GM19035 (cell line): ENCODE data around the gene NECTIN1.

ENCODE experiments used
- ATAC-seq: cut with Tn5 transposase; IDR thresholded peaks from one replicate; pipeline ENCODE4 v1.9.1; 2021; ENCODE audit not compliant: unreplicated experiment

Gene NECTIN1

GRCh38 chr11:119734788-119735187 is 5.8 kb upstream of the NECTIN1 start:
- ATAC-seq: no peak

- no peak for ATAC-seq
These were observed 1.9 kb upstream of the NECTIN1 start for GRCh38 chr11:119730789-119731386.

GRCh38 chr11:119729951-119730613 is 1.1 kb upstream of the NECTIN1 start:
- no peak for ATAC-seq

GRCh38 chr11:119729581-119729927 is 554 bp upstream of the NECTIN1 start:
- peak; percentile 17 for ATAC-seq

GRCh38 chr11:119728211-119728626 is 781 bp downstream of the NECTIN1 start:
- ATAC-seq: no peak

- ATAC-seq: no peak
These were observed 1.4 kb downstream of the NECTIN1 start for GRCh38 chr11:119727523-119728151.

GRCh38 chr11:119726585-119727522 is 2.1 kb downstream of the NECTIN1 start:
- ATAC-seq: no peak

- no peak for ATAC-seq
These were observed 2.8 kb downstream of the NECTIN1 start for GRCh38 chr11:119726150-119726553.

GRCh38 chr11:119724956-119725355 is 4.0 kb downstream of the NECTIN1 start:
- ATAC-seq: no peak

- no peak for ATAC-seq
These were observed 5.1 kb downstream of the NECTIN1 start for GRCh38 chr11:119723952-119724325.

GRCh38 chr11:119723243-119723951 is 5.6 kb downstream of the NECTIN1 start:
- ATAC-seq: no peak

GRCh38 chr11:119722281-119722794 is 6.7 kb downstream of the NECTIN1 start:
- no peak for ATAC-seq

GRCh38 chr11:119721129-119722120 is 7.6 kb downstream of the NECTIN1 start:
- no peak for ATAC-seq

- no peak for ATAC-seq
These were observed 8.6 kb downstream of the NECTIN1 start for GRCh38 chr11:119720311-119720913.

GRCh38 chr11:119717839-119718534 is 11.0 kb downstream of the NECTIN1 start:
- ATAC-seq: no peak

GRCh38 chr11:119716582-119717498 is 12.2 kb downstream of the NECTIN1 start:
- ATAC-seq: no peak

GRCh38 chr11:119714590-119714989 is 14.4 kb downstream of the NECTIN1 start:
- no peak for ATAC-seq
